GM10266 (cell line): Measurements from ENCODE around the gene ASPDH.

ENCODE experiments used
- DNase-seq: peaks from one replicate; pipeline ENCODE4 v3.0.0; 2012; ENCODE audit errors: extremely low spot score
- TF ChIP-seq, protein P1 (sequence below): IDR thresholded peaks from 2 replicates; pipeline ENCODE4 v1.5.1; 2012; ENCODE audit warnings: mild to moderate bottlenecking, low read depth; ENCODE audit not compliant: control insufficient read depth, insufficient read depth; ENCODE audit errors: missing control alignments

ASPDH gene

DNA sequence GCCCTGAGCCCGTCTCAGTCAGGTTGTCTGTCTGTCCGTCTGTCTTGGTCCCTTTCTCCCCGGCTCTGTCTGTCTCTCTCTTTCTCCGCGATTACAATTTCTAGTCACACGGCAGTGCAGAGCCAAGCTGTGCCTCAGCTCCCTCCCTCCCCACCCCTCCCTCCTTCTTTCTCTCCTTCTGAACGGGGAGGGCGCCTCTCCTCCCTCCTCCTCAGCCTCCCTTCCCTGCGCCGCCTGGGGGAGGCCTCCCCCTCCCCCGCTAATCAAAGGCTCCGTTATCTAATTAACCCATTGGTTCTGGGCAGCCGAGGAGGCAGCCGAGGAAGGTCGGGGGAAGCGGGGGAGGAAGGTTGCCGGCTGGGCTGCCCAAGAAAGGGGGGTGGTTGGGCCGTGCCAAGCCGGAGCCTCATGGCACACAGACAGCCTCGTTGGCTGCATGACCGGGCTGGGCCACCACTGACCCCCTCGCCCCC, 38.0 kb upstream of the ASPDH start:
- TF ChIP-seq, protein P1, sequence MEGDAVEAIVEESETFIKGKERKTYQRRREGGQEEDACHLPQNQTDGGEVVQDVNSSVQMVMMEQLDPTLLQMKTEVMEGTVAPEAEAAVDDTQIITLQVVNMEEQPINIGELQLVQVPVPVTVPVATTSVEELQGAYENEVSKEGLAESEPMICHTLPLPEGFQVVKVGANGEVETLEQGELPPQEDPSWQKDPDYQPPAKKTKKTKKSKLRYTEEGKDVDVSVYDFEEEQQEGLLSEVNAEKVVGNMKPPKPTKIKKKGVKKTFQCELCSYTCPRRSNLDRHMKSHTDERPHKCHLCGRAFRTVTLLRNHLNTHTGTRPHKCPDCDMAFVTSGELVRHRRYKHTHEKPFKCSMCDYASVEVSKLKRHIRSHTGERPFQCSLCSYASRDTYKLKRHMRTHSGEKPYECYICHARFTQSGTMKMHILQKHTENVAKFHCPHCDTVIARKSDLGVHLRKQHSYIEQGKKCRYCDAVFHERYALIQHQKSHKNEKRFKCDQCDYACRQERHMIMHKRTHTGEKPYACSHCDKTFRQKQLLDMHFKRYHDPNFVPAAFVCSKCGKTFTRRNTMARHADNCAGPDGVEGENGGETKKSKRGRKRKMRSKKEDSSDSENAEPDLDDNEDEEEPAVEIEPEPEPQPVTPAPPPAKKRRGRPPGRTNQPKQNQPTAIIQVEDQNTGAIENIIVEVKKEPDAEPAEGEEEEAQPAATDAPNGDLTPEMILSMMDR = no peak
- no peak for DNase-seq

DNA sequence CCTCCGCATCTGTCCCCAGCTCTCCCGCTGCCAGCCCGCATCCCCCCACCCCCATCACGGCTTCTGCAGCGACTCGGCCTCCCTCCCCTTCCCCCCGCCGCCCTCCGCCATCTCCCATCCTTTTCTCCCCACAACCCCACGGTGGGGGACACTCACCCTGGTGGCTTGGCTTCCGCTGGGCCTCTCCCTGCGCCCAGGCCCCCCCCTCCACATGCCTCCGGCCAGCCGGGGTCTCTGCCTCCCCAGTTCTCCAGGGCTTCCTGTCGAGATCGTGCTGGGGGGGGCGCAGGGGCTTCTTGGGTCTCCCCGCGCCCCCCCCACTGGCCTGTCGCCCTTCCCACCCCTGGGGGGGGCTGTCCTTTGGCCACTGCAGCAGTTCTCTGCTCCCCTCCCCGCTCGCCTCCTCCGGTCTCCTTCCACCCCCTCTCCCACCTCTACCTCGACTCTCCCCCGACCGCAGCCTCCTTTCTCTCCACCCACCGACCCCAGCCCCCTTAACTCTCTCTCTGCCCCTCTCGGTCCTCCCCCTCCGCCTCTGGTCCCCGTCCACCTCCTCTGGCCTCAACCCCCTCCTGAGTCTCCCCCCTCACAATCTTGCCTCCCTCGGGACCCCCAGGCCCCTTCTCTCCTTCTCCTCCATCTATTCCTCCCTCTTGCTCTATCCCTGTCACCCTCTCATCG, 37.5 kb upstream of the ASPDH start:
- TF ChIP-seq, protein P1 = no peak
- DNase-seq = no peak

DNA sequence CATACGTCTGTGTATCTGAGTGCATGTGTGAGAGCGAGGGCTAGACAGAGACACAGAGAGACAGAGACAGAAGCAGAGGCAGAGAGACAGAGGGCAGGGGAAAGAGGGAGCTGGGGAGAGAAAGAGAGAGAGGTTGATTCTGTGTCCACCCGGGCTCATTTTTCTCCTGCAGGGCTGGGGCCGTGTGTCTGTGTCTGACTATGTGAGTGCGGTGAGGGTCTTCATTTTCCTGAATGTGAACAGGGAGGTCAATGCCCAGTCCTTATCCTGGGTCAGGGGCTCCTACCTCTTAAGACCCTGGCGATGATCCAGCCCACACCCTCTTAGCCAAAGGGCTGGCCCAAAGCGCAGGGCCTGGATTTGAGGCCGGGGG, 36.9 kb upstream of the ASPDH start:
- TF ChIP-seq, protein P1 = no peak
- no peak for DNase-seq

DNA sequence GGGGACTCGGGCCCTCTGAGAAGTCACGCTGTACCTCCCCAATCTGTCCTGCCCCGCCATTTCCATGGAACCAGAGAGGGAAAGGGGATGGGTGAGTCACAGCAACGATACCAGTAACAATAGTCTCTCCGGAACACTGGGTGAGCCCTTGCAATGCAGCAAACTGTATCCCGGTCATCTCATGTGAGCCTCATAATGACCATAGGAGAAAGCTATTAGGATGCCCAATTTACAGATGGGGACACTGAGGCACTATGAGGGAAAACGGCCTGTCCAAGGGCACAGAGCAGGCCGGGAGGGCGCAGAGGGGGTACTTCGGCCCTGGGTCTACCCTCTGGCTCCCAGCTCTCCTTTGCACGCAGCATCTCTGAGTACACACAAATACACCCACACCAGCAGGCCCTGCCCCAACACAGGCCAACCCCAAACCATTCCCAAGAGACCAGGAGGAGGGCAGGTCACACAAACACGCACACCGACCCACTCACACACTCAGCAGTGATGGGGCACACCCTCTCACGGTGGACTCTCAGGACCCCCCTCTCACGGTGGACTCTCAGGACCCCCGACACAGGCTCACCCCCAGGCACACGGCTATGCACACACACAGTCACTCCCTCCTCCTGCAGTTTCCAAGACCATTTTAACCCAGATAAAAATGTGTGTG, 36.3 kb upstream of the ASPDH start:
- TF ChIP-seq, protein P1 = no peak
- no peak for DNase-seq

DNA sequence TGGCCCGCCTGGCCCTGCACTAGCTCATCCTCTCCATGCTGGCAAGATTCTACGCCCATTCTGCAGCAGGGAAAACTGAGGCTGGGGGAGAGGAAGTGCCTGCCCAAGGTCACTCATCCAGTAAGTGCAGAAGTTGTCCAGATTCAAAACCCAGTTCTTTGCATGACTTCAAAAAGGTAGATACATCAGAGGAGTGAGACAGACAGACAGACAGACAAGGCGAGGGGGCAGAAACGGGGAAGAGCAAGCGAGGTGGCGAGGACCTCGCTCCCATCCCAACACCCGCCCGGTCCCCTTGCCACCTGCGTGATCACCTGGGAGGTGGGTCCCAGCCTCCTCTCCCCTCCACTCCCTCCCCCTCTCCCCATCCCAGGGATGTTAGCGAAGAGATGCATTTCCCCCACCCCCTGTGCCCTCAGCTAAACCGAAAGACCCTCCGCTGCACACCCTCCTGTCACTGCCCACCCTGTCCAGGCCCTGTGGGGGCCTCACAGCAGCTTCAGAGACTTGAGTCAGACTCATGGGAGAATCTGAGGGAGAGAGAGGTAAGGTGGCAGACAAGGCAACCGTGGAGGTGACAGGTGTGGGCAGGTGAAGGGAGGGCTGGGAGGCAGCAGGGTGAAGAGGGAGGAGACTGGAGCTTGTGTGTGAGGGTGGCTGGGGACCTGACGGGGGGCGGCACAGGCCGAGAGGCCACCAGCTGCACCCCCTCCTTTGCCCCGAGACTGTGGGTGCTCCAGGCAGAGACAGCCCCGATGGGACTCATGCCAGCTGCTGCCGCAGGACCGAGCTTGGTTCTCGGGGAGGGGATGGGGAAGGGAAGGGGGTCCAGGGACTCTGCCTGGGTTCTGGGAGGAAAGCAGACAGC, 35.6 kb upstream of the ASPDH start:
- TF ChIP-seq, protein P1 = no peak

DNA sequence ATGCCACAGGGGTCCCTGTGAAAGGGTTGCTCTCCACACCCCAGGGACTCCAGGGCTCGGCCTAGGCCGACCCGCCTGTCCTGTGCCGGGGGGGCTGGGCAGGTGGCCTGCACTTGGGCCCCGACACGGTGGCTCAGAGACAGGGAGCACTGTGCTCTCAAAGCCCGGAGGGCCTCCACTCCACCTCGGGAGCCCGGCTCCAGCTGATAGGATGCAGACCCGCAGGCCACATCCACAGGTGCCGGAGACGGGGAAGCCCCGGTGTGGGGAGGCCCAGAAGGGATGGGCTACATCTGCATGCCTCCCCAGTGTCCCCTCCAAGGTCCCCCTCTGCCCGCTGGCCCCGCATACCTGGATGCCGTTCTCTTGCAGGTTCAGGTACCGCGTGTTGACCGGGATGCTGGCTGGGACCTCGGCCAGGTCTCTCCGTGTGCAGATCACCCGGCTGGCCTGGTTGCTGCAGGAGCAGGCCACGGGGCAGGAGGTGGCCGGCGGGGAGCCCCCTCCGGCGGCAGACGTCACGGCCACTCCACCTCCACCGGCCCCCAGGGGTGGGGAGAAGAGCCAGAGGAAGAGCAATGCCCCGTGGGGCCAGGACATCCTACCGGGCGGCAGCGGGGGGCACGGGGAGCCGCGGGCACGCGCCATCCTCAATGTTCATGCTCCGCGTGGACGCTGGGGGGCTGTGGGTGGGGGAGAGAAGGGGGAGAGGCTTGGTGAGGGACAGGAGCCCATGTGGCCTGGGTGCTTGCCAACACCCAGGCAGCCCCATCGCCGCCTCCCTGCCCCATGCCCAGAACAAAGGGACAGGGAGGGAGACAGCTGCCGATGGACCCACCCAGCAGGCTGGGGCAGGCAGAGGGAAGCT, 34.7 kb upstream of the ASPDH start:
- no peak for DNase-seq
- TF ChIP-seq, protein P1 = no peak

More for the DNA sequence above, 35.6 kb upstream of the ASPDH start:
- no peak for DNase-seq
